HK-2 (cell line): Measurements from ENCODE around the gene C2orf68.
"Not testable (repeated sequence)": the region's sequence is repeated elsewhere in the genome, so short reads cannot be mapped to it uniquely, and the experiment has no call there.

Source experiments
- DNase-seq: peaks from one replicate; pipeline ENCODE4 v3.0.0-alpha.2; 2018; ENCODE audit not compliant: unreplicated experiment

C2orf68 gene, protein sequence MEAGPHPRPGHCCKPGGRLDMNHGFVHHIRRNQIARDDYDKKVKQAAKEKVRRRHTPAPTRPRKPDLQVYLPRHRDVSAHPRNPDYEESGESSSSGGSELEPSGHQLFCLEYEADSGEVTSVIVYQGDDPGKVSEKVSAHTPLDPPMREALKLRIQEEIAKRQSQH

DNA sequence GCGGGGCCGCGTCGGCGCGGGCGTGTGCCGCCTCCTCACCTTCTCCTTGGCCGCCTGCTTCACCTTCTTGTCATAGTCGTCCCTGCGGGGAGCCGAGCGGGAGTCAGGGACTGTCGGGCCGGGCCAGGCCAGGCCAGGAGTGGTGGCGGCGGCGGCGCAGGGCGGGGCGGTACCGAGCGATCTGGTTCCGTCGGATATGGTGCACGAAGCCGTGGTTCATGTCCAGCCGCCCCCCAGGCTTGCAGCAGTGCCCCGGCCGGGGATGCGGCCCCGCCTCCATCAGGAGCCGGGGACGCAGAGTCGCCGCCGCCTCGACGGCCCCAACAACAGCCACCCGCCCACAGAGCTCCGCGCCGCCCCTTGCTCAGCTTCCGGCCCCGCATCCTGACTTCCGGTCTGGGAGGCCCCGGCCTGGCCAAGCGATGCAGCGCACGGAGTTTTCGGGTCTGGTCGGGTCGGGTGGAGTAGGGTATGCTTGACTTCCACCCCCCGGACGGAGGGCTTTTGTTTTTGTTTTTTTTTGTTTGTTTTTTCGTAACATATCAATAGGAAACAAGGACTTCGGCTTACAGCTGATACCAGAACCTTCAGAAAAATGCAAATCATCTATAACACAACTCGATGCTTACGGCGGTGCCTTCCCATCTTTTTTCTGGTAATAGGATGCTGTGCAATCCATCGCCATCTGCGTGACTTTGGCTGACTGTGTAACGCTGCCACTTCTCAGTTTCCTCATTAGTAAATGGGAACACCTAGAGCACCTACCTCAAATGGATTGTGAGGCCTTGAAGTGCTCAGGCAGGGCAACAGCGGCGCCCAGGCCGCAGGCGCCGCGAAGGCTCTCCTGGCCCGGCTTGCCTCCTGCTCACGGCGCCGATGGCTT is at the start of gene C2orf68:
C2orf68 (minus strand) TSS at position 362 of the 883 bp plus-strand sequence; CDS start at position 280, 82 bp downstream.
- peak; percentile 91 for DNase-seq

- DNase-seq, result no peak
Measured at GRCh38 chr2:85661139-85661858, 49.4 kb upstream of the C2orf68 start.

GRCh38 chr2:85660725-85661124 is 48.9 kb upstream of the C2orf68 start:
- DNase-seq, result no peak

DNA sequence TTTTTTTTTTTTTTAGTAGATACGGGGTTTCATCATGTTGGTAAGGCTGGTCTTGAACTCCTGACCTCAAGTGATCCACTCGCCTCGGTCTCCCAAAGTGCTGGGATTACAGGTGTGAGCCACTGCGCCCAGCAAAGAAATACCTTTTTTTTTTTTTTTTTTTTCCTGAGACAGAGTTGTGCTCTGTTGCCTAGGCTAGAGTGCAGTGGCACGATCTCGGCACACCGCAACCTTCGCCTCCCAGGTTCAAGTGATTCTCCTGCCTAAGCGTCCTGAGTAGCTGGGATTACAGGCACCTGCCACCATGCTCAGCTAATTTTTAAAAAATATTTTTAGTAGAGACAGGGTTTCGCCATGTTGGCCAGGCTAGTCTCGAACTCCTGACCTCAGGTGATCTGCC is 48.4 kb upstream of the C2orf68 start:
- DNase-seq, result not testable (repeated sequence)

GRCh38 chr2:85659324-85659981 is 47.6 kb upstream of the C2orf68 start:
- no peak for DNase-seq

- DNase-seq, result not testable (repeated sequence)
Measured at GRCh38 chr2:85657399-85657798, 45.5 kb upstream of the C2orf68 start.

DNA sequence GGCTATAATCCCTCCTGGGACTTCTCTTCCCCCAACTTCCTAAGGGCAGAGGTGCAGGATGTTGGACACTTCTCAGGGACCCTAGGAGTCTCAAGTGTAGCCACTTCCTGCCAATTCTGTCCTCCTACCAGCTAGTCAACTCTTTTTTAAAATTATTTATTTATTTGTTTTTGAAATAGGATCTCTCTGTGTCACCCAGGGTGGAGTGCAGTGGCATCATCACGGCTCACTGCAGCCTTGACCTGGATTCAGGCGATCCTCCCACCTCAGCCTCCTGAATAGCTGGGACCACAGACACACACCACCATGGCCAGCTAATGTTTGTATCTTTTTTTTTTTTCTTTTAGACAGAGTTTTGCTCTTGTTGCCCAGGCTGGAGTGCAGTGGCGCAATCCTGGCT is 44.6 kb upstream of the C2orf68 start:
- no peak for DNase-seq

- peak; percentile 56 for DNase-seq
Measured at GRCh38 chr2:85655961-85656417, 44.1 kb upstream of the C2orf68 start.

DNA sequence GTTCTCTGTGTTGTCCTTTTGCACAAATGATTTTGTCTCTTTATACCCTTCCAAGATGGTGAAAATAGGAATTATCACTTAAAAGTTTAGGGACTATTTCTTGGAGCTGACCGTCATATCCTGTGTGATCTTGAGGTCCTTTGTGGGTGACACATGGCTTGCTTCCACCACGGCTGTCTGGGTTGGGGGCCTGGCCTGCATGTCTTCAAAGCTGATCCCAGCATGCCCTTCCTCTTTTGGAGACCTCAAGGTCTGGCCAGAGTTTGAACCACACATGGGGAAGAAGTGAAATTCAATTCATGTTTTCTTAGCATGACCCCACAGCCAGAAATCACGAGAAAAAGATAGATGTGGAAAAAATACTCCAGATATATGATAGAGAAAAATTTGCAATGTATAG is 42.1 kb upstream of the C2orf68 start:
- DNase-seq, result no peak

- DNase-seq, result no peak
Measured at GRCh38 chr2:85652056-85652455, 40.2 kb upstream of the C2orf68 start.

GRCh38 chr2:85651097-85651496 is 39.2 kb upstream of the C2orf68 start:
- DNase-seq, result no peak

DNA sequence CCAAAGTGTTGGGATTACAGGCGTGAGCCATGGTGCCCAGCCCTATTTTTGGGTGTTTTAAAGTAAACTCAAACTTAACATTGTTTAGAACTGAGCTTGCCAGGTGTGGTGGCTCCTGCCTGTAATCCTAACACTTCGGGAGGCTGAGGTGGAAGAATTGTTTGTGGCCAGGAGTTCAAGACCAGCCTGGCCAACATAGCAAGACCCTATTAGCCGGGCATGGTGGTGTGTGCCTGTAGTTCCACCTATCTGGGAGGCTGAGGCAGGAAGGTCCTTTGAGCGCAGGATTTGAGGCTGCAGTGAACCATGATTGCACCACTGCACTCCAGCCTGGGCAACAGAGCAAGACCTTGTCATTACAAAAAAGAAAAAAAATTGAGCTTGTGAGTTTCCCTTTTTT is 38.6 kb upstream of the C2orf68 start:
- DNase-seq, result no peak

- DNase-seq, result no peak
Measured at GRCh38 chr2:85649201-85650190, 37.6 kb upstream of the C2orf68 start.

GRCh38 chr2:85648619-85649018 is 36.8 kb upstream of the C2orf68 start:
- no peak for DNase-seq

GRCh38 chr2:85647823-85648526 is 36.1 kb upstream of the C2orf68 start:
- no peak for DNase-seq

DNA sequence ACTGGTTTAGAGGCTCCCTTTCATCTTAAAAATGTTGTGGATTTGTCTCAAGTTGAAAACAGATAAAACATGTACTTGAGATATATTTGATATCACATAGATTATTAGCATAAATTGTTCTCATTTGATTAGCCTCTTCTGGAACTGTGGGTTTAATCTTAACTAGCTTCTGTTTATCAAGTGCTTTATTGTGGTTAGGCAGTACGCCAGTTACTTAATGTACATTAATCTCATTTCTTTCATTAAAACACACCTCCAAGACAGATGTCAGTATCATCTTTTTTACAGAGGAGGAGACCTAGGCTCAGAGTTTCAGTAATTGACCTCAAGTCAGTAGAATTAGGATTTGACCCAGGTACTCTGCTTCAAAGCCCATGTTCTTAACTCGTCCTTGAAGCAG is 34.3 kb upstream of the C2orf68 start:
- DNase-seq, result no peak

- DNase-seq, result no peak
Measured at GRCh38 chr2:85644909-85645308, 33.0 kb upstream of the C2orf68 start.

DNA sequence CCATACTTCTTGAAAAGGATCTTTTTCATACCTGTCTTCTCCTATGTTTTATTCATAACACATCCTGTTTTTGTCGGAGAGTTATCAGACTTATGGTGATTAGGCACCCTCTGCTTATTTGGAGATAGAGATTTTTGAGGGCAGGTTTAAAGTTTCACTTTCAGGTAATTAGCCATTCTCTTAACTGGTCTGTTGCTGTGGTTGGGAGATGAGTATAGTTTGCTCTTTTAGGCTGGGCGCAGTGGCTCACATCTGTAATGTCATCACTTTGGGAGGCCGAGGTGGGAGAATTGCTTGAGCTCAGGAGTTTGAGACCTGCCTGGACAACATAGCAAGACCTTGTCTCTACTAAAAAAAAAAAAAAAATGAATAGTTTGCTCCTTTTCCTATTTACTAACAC is 30.9 kb upstream of the C2orf68 start:
- no peak for DNase-seq

DNA sequence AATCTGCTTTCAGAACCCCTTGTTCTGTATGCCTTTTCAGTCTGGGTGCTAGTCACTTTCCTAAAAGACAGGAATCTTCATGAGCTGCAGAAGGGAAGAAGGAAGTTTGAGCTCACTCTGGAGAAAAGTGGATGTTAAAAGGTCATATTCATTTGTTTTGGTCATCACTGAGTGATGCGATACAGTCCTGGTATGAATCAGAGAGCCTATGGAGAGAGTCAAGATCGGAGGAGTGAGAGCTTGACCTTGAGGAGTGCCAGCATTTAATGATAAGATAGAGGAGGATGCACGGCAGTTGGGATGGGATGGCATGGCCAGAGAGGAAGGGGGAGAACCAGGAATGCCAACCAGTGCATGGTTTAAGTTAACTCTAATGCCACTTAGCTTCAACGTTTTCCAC is 23.8 kb upstream of the C2orf68 start:
- DNase-seq, result no peak

DNA sequence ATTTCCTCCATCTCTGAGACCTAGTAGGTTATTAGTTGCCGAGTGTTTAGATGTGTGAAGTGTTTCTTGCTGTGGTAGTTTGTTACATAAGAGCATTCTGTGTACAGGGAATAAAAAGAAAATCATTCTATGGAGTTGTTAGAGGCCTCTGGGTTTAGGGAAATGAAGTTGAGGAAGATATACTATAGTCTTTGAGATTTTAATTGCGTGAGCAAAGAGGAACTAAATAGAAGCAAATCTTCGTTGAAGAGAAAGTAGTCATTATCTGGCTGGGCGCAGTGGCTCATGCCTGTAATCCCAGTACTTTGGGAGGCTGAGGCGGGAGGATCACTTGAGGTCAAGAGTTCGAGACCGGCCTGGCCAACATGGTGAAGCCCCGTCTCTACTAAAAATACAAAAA is 23.1 kb upstream of the C2orf68 start:
- DNase-seq, result no peak
